ENCODE results near the gene VAMP8.

The VAMP8 gene

DNA sequence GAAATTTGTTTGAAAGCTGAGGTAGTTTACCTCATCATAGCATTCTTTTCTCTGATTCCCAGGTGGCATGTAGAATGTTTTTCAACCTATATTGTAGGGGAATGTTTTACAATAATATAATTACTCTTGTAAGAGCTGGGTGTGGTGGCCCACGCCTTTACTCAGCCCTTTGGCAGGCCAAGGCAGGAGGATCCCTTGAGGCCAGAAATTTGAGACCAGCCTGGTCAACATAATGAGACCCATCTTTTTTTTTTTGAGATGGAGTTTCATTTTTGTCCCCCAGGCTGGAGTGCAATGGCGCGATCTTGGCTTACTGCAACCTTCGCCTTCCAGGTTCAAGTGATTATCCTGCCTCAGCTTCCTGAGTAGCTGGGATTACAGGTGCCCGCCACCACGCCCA lies 42.2 kb downstream of the VAMP8 start:
- no peak for DNase-seq (ENCODE audit: low read depth)

DNA sequence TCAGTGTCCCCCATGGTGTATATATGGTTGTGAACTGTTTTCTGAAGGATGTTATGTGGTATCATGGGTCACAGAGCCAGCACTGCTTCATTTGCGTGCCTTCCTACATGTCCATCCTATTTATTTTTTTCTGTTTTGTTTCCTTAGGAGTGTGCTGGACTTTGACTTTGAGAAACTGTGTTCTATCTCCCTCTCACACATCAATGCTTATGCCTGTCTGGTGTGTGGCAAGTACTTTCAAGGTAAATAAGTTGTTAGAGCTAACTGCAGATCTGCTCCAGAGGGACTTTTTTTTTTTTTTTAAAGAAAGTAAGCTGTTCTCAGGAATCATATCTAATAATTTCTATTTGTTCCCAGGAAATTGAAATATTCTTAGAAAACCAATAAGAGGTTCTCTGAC lies 44.0 kb downstream of the VAMP8 start:
- DNase-seq (ENCODE audit: low read depth) = no peak

DNA sequence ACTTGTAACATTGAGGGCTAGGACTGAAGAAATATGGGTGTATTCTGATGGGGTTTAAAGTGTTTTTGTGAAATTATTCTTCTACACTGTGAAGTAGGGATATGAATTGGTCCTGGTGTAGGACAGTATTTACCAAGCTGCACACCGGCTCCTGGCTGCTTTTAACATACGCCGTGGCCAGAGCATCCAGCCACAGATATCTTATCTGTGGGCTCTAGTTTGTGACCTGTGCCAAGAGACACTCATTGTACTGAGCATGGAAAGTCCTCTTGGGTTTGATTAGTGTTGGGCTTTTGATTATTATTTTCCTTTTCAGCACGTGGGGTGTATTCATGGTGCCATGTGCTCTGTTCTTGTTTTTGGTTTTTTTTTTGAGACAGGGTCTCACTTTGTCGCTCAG lies 46.6 kb downstream of the VAMP8 start:
- no peak for DNase-seq (ENCODE audit: low read depth)

DNA sequence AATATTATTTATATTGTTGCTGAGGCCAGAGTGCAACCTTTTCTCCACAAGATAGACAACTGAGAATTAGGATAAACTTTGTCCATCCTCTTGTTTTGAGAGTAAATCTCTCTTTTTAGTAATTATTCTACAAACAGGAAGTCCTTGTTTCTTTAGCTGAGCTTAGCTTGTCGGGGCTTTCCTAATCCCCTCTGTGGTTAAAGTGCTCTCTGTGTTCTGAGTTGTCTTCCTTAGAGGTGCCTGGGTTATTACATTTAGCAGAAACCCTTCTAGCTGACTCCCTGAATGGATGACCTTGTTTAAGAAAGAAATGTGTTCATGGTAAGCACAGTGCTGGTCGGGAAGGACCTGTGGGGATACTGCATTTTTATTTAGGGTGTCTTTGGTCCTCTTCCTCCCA lies 51.3 kb downstream of the VAMP8 start:
- no peak for DNase-seq (ENCODE audit: low read depth)

DNA sequence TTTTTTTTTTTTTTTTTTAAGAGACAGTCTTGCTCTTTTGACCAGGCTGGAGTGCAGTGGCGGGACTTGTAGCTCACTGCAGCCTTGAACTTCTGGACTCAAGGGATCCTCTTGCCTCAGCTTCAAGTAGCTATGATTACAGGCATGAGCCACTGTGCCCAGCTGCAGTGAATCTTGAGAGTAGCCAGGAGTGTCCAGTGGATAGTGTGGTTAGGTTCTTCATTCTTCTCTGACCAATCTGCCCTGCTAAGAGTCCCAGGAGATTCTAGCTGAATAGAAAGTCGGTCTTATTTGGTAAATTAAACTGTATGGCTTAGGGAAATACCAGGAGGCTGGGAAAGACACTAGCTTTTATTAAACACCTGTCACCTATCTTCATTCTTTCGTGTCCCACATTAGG lies 53.9 kb downstream of the VAMP8 start:
- no peak for DNase-seq (ENCODE audit: low read depth)

Measured in HS-5 (cell line).